Neutrophil (primary cell): ENCODE results near the gene B4GALT1.

ENCODE experiments used
- H3K27ac ChIP-seq: fragments of 200-600 bp; sonication (generic); 2 replicates; pipeline ENCODE4 v1.5.1; 2016; ENCODE audit warnings: mild to moderate bottlenecking, moderate library complexity
- H3K27me3 ChIP-seq: fragments of 200-600 bp; sonication (generic); 2 replicates; pipeline ENCODE4 v1.6.0; 2016; ENCODE audit warnings: mild to moderate bottlenecking
- H3K36me3 ChIP-seq: fragments of 200-600 bp; sonication (generic); 2 replicates; pipeline ENCODE4 v1.5.1; 2017
- H3K4me1 ChIP-seq, 2 experiments: fragments of 200-600 bp in 1 of 2; sonication (generic) in 1 of 2; 1 replicate in 1 of 2; 2 replicates in 1 of 2; pipeline versions ENCODE4 v1.5.1 to v1.6.1; 2013 to 2016; ENCODE audit warnings: low read depth in 1 of 2, low read length in 1 of 2, mild to moderate bottlenecking in 1 of 2, moderate library complexity in 1 of 2; ENCODE audit not compliant: control insufficient read depth in 1 of 2, insufficient read depth in 1 of 2
- H3K4me3 ChIP-seq, 2 experiments: fragments of 200-600 bp in 1 of 2; sonication (generic) in 1 of 2; 1 replicate in 1 of 2; 2 replicates in 1 of 2; pipeline ENCODE4 v1.5.1; 2013 to 2016; ENCODE audit warnings: low read depth in 1 of 2, low read length in 1 of 2, mild to moderate bottlenecking in 1 of 2, moderate library complexity in 1 of 2
- H3K9me3 ChIP-seq: fragments of 200-600 bp; sonication (generic); 2 replicates; pipeline ENCODE4 v1.5.1; 2016
- CTCF ChIP-seq: fragments of 200-600 bp; sonication (generic); IDR thresholded peaks from 2 replicates; pipeline ENCODE4 v1.5.1; 2016; ENCODE audit warnings: antibody characterized with exemption

The B4GALT1 gene

GRCh38 chr9:33153001-33153400 is 14.1 kb downstream of the B4GALT1 start:
- H3K4me1 ChIP-seq, result peaks cover 81 to 88% of the 10 kb centered on the region in 2 experiments
- H3K4me3 ChIP-seq, result peak overlapping the region in 1 of 2 experiments; percentile 23
- no peaks in the 10 kb centered on the region for H3K9me3 ChIP-seq
- no peak for TF ChIP-seq CTCF
- H3K27ac ChIP-seq, result peak overlapping the region; percentile 99
- no peaks in the 10 kb centered on the region for H3K36me3 ChIP-seq
- H3K27me3 ChIP-seq, result no peaks in the 10 kb centered on the region

- Histone ChIP-seq H3K27me3 (no peaks in the 10 kb centered on the region), H3K4me3 (no peak overlapping the region), H3K4me1 (peaks cover 76 to 87% of the 10 kb centered on the region in 2 experiments), H3K36me3 (no peaks in the 10 kb centered on the region), H3K27ac (peak overlapping the region; percentile 70), H3K9me3 (no peaks in the 10 kb centered on the region)
- TF ChIP-seq CTCF, result no peak
These were observed 15.5 kb downstream of the B4GALT1 start for GRCh38 chr9:33151601-33152000.

GRCh38 chr9:33151007-33151557 is 16.1 kb downstream of the B4GALT1 start:
- no peaks in the 10 kb centered on the region for H3K9me3 ChIP-seq
- no peaks in the 10 kb centered on the region for H3K27me3 ChIP-seq
- no peak for TF ChIP-seq CTCF
- H3K4me1 ChIP-seq, result peaks cover 74 to 87% of the 10 kb centered on the region in 2 experiments
- peak overlapping the region in 1 of 2 experiments; percentile 6 for H3K4me3 ChIP-seq
- H3K36me3 ChIP-seq, result no peaks in the 10 kb centered on the region
- H3K27ac ChIP-seq, result peak overlapping the region; percentile 70

- Histone ChIP-seq H3K9me3 (no peaks in the 10 kb centered on the region), H3K4me3 (no peak overlapping the region), H3K27me3 (no peaks in the 10 kb centered on the region), H3K36me3 (no peaks in the 10 kb centered on the region), H3K27ac (peak overlapping the region; percentile 37), H3K4me1 (peaks cover 74 to 88% of the 10 kb centered on the region in 2 experiments)
- TF ChIP-seq CTCF, result no peak
These were observed 18.6 kb downstream of the B4GALT1 start for GRCh38 chr9:33148367-33149014.

- Histone ChIP-seq H3K27ac (peak overlapping the region; percentile 37), H3K4me3 (no peak overlapping the region), H3K36me3 (no peaks in the 10 kb centered on the region), H3K9me3 (no peaks in the 10 kb centered on the region), H3K27me3 (no peaks in the 10 kb centered on the region), H3K4me1 (peaks cover 74 to 88% of the 10 kb centered on the region in 2 experiments)
- no peak for TF ChIP-seq CTCF
These were observed 19.5 kb downstream of the B4GALT1 start for GRCh38 chr9:33147416-33148169.
